Activated naive CD4-positive, alpha-beta T cell treated with anti-CD3 and anti-CD28 coated beads for 36 hours (primary cell): ENCODE measurements around the gene TRPM3. TPM values are rescaled to one million over a fixed set of nuclear protein-coding genes. Genes with fewer than 3 reads are reported as not detected.

Source experiments
- CTCF ChIA-PET: fragments of 350-600 bp; sonication (Branson Sonifier 250); formaldehyde crosslinking; loops from one replicate; lab custom pipeline; 2021; ENCODE audit warnings: antibody characterized with exemption; lab: Charles Lee
- DNase-seq: peaks from one replicate; pipeline ENCODE4 v3.0.0-alpha.2; 2020
- H3K27ac Mint-ChIP-seq: one replicate; pipeline ENCODE4 v1.8.0; 2021; ENCODE audit warnings: mild to moderate bottlenecking, mixed read lengths
- H3K27me3 Mint-ChIP-seq: one replicate; pipeline ENCODE4 v1.8.0; 2021; ENCODE audit warnings: low read depth, mixed read lengths
- H3K36me3 Mint-ChIP-seq: one replicate; pipeline ENCODE4 v1.8.0; 2021; ENCODE audit warnings: low read depth, mixed read lengths
- H3K4me1 Mint-ChIP-seq: one replicate; pipeline ENCODE4 v1.8.0; 2021; ENCODE audit warnings: low read depth, mixed read lengths
- H3K4me3 Mint-ChIP-seq: one replicate; pipeline ENCODE4 v1.8.0; 2021; ENCODE audit warnings: mild to moderate bottlenecking, moderate library complexity, mixed read lengths
- H3K9me3 Mint-ChIP-seq: one replicate; pipeline ENCODE4 v1.8.0; 2021; ENCODE audit warnings: mixed read lengths
- intact Hi-C: fragments of 100-400 bp; cut with micrococcal nuclease; formaldehyde crosslinking; loops from one replicate; pipeline ENCODE4 v1.15.1; 2023
- total RNA-seq, 2 experiments: library from RNA; stranded (reverse); gene quantifications; one replicate each; pipeline ENCODE4 v1.2.3, GENCODE V29; 2021

The TRPM3 gene
- total RNA-seq, 2 experiments from 2014 or later = 0.02 TPM; not detected in 1

DNA sequence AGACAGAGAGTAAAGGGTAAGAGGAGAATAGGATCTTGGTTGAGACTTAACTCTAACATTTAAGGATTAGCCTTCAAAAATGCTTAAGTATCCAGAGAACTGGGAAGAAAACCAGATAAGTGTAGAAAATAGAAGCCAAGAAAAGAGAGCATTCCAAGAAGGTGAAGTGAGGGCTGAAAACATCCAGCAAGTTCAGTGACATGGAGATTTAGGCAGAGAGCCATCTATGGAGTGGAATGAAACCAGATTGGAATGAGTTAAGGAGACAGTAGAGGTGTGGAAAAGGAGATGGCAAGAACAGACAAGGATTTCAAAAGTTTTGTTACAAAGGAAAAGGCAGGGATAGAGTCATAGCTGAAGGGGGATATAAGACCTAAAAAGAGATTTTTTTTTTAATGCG is 188.1 kb downstream of the TRPM3 start:
- no peaks in the 10 kb centered on the region for H3K4me1 Mint-ChIP-seq
- H3K36me3 Mint-ChIP-seq = no peaks in the 10 kb centered on the region
- H3K27ac Mint-ChIP-seq = no peak overlapping the region
- no peaks in the 10 kb centered on the region for H3K9me3 Mint-ChIP-seq
- intact Hi-C loops = no loop called here
- no peaks in the 10 kb centered on the region for H3K27me3 Mint-ChIP-seq
- no peak for DNase-seq
- CTCF ChIA-PET = no interaction called here
- no peak overlapping the region for H3K4me3 Mint-ChIP-seq

DNA sequence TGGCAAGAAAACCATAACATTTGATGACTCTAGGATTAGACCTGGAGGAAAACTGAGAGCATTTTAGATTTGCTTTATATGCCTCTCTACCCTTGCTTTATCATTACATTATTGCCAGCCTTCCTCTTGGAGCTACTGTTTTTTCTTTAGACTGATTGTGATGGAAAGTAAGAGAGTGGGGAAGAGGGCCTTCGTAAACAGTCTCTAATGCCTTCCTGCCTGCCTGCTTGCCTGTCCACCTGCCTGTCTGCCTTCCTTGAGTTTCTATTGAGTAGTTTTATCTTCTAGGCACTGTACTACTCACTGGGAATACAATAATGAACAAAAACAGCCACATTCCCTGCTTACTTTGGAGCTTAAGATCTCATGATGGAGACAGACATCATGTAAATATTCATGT is 189.3 kb downstream of the TRPM3 start:
- Mint-ChIP-seq H3K27ac (no peak overlapping the region), H3K4me1 (no peaks in the 10 kb centered on the region), H3K27me3 (no peaks in the 10 kb centered on the region), H3K9me3 (no peaks in the 10 kb centered on the region), H3K36me3 (no peaks in the 10 kb centered on the region), H3K4me3 (no peak overlapping the region)
- intact Hi-C loops = no loop called here
- DNase-seq = no peak
- CTCF ChIA-PET = no interaction called here

DNA sequence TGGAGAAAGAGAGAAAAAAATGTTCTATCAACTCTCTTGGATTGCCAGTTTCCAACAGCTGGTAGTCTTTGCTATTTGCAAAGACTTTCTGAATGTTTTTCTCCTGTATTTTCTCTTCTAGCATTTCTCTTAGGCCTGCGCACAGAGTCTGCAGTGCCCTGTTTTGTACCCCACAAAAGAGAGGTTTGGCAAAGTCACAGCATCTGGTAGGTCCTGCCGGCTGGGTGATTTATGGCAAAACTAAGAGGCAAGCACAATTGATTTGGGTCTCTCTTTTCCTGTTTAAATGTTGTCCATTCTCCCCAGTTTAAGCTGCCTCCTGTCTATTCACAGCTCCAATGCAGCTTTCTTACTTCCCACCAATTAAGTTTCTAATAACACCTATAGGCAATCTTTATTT is 193.9 kb downstream of the TRPM3 start:
- no peak for DNase-seq
- no peaks in the 10 kb centered on the region for H3K9me3 Mint-ChIP-seq
- CTCF ChIA-PET = interaction anchor here (1.3 kb wide), 1 partner anchor 9 kb away, joined by 3 read pairs; no protein-coding TSS in a partner anchor
- H3K27ac Mint-ChIP-seq = no peak overlapping the region
- intact Hi-C loops = loop anchor here (10.0 kb wide), 3 partner anchors 167 to 837 kb away; partner anchors contain the start of gene CEMIP2
- no peaks in the 10 kb centered on the region for H3K36me3 Mint-ChIP-seq
- H3K27me3 Mint-ChIP-seq = no peaks in the 10 kb centered on the region
- no peak overlapping the region for H3K4me3 Mint-ChIP-seq
- H3K4me1 Mint-ChIP-seq = no peaks in the 10 kb centered on the region

DNA sequence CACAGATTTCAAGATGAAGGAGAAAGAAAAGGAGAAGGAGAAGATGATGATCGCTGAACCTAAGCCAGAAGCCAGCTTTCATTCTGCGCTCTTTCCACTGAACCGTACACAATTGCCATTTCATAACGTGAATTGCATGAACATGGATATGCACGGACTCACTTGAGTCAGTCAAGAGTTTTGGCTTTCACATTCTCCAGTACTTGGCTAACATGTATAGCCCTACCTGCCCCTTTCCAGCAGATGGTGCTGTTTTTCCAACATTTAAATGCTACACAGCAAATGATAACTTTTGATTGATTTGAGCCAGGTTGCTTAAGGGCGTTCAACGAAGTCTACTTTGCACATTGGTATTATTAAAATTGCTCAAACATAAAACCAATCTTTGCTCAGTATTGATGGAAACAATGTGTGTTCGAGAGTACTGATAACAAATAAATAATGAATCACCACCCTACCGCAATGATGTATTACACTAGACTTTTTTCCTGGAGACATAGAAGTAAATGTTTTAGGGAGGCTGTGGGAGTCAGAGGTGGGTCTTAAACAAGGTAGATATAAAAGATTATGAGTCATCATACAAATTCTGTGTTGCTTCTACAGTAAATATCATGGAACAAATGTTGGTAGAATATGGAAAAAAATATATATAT is 196.4 kb downstream of the TRPM3 start:
- CTCF ChIA-PET = interaction anchor here (0.8 to 1.1 kb wide), 2 partner anchors 9 to 12 kb away, joined by 3 to 4 read pairs; no protein-coding TSS in a partner anchor
- Mint-ChIP-seq H3K4me1 (no peaks in the 10 kb centered on the region), H3K36me3 (no peaks in the 10 kb centered on the region), H3K4me3 (no peak overlapping the region), H3K27me3 (no peaks in the 10 kb centered on the region), H3K9me3 (no peaks in the 10 kb centered on the region), H3K27ac (no peak overlapping the region)
- intact Hi-C loops = loop anchor here (1.0 to 10.0 kb wide), 5 partner anchors 78 to 840 kb away; partner anchors contain the start of gene CEMIP2
- peak; percentile 27 for DNase-seq

DNA sequence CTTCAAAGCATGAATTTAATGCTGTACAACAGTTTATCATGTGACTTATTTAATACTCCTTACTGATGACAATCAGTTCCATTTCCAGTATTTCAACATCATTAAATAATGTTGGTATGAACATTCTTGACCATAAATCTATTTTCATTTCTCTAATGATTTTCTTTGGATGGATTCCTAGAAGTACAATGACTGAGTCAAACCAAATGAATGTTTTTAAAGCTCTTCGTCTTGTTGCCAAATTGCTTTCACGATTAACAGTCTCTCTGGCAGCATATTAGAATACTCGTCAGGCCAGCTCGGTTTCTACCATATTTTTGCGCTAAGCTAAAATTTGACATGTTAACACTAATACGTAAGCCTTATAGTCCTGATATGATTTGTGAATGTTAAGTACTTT is 197.0 kb downstream of the TRPM3 start:
- H3K9me3 Mint-ChIP-seq = no peaks in the 10 kb centered on the region
- no peaks in the 10 kb centered on the region for H3K36me3 Mint-ChIP-seq
- no peak for DNase-seq
- H3K27ac Mint-ChIP-seq = no peak overlapping the region
- CTCF ChIA-PET = interaction anchor here (0.8 to 1.1 kb wide), 2 partner anchors 10 to 13 kb away, joined by 3 to 4 read pairs; no protein-coding TSS in a partner anchor
- no peaks in the 10 kb centered on the region for H3K4me1 Mint-ChIP-seq
- intact Hi-C loops = loop anchor here (2.0 to 10.0 kb wide), 4 partner anchors 78 to 840 kb away; partner anchors contain the start of gene CEMIP2
- H3K4me3 Mint-ChIP-seq = no peak overlapping the region
- no peaks in the 10 kb centered on the region for H3K27me3 Mint-ChIP-seq

DNA sequence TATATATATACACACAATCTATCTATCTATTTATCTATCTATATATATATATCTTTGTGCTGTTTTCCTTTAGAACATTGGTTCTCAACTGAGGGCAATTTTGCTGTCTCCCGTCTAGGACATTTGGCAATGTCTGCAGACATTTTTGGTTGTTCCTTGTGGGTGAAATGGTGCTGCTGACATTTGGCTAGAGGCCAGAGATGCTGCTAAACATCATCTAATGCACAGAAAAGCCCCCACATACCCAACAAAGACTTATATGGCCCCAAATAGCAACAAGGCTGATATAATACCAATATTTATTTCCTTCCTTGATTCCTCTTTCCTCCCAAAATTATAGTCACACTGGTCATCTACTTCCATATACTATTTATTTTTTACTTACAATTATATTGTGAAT is 197.5 kb downstream of the TRPM3 start:
- no peak overlapping the region for H3K4me3 Mint-ChIP-seq
- H3K27ac Mint-ChIP-seq = no peak overlapping the region
- H3K27me3 Mint-ChIP-seq = no peaks in the 10 kb centered on the region
- no peaks in the 10 kb centered on the region for H3K36me3 Mint-ChIP-seq
- no peak for DNase-seq
- CTCF ChIA-PET = interaction anchor here (0.8 to 1.1 kb wide), 2 partner anchors 10 to 14 kb away, joined by 3 to 4 read pairs; no protein-coding TSS in a partner anchor
- no peaks in the 10 kb centered on the region for H3K9me3 Mint-ChIP-seq
- no peaks in the 10 kb centered on the region for H3K4me1 Mint-ChIP-seq
- intact Hi-C loops = loop anchor here (2.0 to 10.0 kb wide), 4 partner anchors 79 to 841 kb away; partner anchors contain the start of gene CEMIP2

DNA sequence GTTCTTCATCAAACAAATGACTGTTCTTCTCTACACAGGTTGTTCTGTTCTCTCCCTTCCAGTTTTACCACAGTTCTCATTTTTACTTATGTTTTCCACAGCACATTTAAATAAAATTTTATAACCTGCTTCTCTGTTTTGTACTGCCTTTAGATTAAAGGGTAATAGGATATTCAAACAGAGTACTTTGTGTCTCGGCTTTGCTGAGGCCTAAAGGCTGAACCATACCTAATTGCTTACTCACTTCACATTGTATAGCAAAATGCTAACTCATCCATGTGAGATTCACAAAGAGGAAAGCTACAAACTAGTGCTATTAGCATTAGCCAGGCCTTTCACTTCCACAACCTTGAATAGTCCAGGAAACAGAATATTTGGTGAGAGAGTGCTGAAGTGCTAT is 200.3 kb downstream of the TRPM3 start:
- Mint-ChIP-seq H3K36me3 (no peaks in the 10 kb centered on the region), H3K4me3 (no peak overlapping the region), H3K27me3 (no peaks in the 10 kb centered on the region), H3K9me3 (no peaks in the 10 kb centered on the region), H3K4me1 (no peaks in the 10 kb centered on the region), H3K27ac (no peak overlapping the region)
- CTCF ChIA-PET = interaction anchor here (0.9 kb wide), 1 partner anchor 16 kb away, joined by 3 read pairs; no protein-coding TSS in a partner anchor
- intact Hi-C loops = loop anchor here (10.0 kb wide), 3 partner anchors 174 to 844 kb away; partner anchors contain the start of gene CEMIP2
- no peak for DNase-seq

DNA sequence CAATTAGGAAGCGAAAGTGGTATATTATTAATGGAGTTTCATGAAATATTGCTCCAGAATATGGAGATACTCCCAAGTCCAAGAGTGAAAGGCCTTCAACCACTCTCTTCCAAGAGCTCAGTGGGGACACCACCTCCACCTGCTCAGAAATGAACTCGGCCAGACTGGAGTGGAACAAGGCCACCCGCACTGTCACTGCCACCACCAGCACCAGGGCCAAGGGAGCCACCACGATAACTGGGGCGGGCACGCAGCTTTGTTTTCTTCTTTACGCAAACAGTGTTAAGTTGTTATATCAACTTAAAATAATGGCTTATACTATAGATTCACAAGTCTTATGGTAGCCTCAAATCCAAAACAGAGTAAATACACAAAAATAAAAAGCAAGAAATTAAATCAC is 204.1 kb downstream of the TRPM3 start:
- intact Hi-C loops = no loop called here
- Mint-ChIP-seq H3K4me3 (no peak overlapping the region), H3K9me3 (no peaks in the 10 kb centered on the region), H3K36me3 (no peaks in the 10 kb centered on the region), H3K27me3 (no peaks in the 10 kb centered on the region), H3K27ac (no peak overlapping the region), H3K4me1 (no peaks in the 10 kb centered on the region)
- DNase-seq = no peak
- CTCF ChIA-PET = no interaction called here

DNA sequence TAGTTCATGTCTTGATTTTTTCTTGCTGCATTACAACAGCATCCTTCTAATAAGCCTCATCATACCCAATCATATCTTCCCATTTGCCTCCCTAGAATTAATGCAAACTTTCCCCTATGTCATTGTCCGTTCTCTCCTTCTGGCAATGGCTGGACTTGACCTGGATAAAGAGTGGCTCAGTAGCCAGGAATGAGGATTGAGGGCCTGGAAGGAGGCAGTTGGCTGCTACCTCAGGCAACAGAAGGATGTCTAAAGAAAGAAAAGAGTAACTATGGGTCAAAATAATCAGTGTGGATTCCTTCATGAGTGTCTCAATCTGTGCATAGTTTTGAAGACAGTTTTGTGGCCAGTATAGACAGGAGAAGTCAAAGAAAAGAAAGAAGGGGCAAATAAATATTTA is 209.6 kb downstream of the TRPM3 start:
- Mint-ChIP-seq H3K36me3 (no peaks in the 10 kb centered on the region), H3K4me1 (no peaks in the 10 kb centered on the region), H3K27ac (no peak overlapping the region), H3K27me3 (no peaks in the 10 kb centered on the region), H3K9me3 (peaks cover 1% of the 10 kb centered on the region), H3K4me3 (no peak overlapping the region)
- DNase-seq = no peak
- CTCF ChIA-PET = no interaction called here
- intact Hi-C loops = no loop called here

DNA sequence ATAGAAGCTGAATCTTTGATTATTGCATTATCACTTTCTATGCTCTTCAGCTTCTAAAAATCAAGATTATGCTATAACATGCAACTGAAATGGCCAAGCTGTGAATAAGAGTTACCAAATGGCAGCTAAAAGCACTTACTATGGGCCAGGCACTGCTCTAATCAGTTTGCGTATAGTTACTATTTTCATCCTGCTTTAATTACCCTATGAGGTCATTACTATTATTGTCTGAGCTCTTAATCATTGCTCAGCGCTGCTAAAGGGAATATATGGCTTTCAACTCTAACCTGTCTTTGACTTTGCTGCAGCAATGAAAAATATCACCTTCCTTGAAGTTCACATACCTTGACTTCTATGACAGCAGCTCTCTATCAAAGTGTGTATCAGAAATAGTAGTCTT is 210.8 kb downstream of the TRPM3 start:
- CTCF ChIA-PET = interaction anchor here (0.6 kb wide), 1 partner anchor 618 kb away, joined by 9 read pairs; no protein-coding TSS in a partner anchor
- H3K4me3 Mint-ChIP-seq = no peak overlapping the region
- H3K27ac Mint-ChIP-seq = no peak overlapping the region
- DNase-seq = no peak
- no peaks in the 10 kb centered on the region for H3K4me1 Mint-ChIP-seq
- peaks cover 1% of the 10 kb centered on the region for H3K9me3 Mint-ChIP-seq
- intact Hi-C loops = no loop called here
- H3K36me3 Mint-ChIP-seq = no peaks in the 10 kb centered on the region
- no peaks in the 10 kb centered on the region for H3K27me3 Mint-ChIP-seq

DNA sequence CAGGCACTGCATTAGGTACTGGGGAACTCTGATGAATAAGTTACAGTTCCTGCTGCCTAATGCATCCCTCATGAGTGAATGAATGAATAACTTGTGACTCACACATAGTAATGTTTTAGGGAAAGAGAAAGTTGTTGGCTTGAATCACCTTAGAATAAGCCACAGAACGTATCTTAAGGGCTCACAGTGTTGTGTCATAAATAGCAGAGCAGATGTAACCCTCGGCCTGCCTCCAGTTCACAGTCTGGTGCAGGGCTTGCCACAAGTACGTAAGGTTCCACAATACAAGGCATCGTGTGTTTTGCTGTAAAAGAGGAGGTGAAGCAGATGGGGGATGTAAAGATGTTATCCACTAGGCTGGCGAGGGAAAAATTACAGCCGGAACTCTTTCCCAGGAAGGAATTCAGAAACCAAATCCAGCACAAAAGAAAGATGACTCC is 218.7 kb downstream of the TRPM3 start:
- peaks cover 1% of the 10 kb centered on the region for H3K27me3 Mint-ChIP-seq
- H3K9me3 Mint-ChIP-seq = no peaks in the 10 kb centered on the region
- no peak overlapping the region for H3K4me3 Mint-ChIP-seq
- no peak overlapping the region for H3K27ac Mint-ChIP-seq
- H3K4me1 Mint-ChIP-seq = no peaks in the 10 kb centered on the region
- CTCF ChIA-PET = no interaction called here
- intact Hi-C loops = loop anchor here (5.0 kb wide), 1 partner anchor 50 kb away; no protein-coding TSS in a partner anchor
- H3K36me3 Mint-ChIP-seq = no peaks in the 10 kb centered on the region
- no peak for DNase-seq

DNA sequence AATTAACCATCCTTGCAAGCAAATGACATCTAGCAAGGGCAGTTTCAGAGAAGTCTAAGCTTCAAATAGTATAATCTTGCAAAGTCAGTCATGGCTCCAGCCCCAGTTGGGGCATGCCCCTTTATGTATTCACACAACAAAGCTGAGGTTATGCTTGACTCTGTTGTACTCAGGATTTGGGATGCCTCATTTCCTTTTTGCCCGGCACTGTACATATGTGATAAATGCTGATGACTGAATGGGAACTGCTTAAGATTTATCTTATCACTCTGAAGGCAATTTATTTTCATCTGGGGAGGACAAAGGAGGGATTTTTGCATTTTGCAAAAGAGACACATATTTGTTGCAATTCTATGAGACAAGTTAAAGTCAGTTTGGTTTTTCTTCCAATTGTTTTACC is 219.2 kb downstream of the TRPM3 start:
- intact Hi-C loops = loop anchor here (5.0 kb wide), 1 partner anchor 50 kb away; no protein-coding TSS in a partner anchor
- H3K27me3 Mint-ChIP-seq = peaks cover 1% of the 10 kb centered on the region
- no peak overlapping the region for H3K4me3 Mint-ChIP-seq
- no peaks in the 10 kb centered on the region for H3K36me3 Mint-ChIP-seq
- H3K4me1 Mint-ChIP-seq = no peaks in the 10 kb centered on the region
- no peak overlapping the region for H3K27ac Mint-ChIP-seq
- CTCF ChIA-PET = no interaction called here
- DNase-seq = no peak
- H3K9me3 Mint-ChIP-seq = no peaks in the 10 kb centered on the region
